ENCODE measurements around the gene CTIF. TPM values are rescaled to one million over a fixed set of nuclear protein-coding genes. Genes with fewer than 3 reads are reported as not detected.

CTIF gene
- total RNA-seq, 2 experiments from 2014 or later: 6.3 to 6.9 TPM

GRCh38 chr18:48852794-48853193 lies 314.0 kb downstream of the CTIF start:
- ChIA-PET POLR2A (no interaction called here), CTCF (no interaction called here)

DNA sequence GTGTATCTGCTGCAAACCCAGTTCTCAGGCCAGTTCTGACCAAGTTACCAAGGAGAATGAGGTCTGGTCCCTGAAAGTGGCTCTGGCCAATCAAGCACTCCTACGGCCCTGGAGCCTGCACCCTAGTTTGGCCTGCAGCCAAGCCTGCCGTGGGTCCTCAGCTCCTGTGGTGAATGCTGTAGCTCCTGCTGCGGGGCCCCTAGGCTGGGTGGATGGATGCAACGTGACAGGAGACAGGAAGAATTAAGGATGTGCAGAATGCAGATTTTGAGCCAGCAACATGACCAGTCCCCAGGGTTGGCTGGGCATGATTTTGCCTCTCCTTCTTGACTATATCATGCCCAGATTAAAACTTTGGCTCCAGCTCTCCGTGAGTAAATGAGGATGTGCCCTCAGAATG lies 314.8 kb downstream of the CTIF start:
- ChIA-PET POLR2A (no interaction called here), CTCF (no interaction called here)

GRCh38 chr18:48854780-48855179 lies 315.9 kb downstream of the CTIF start:
- CTCF ChIA-PET: no interaction called here
- POLR2A ChIA-PET: no interaction called here

DNA sequence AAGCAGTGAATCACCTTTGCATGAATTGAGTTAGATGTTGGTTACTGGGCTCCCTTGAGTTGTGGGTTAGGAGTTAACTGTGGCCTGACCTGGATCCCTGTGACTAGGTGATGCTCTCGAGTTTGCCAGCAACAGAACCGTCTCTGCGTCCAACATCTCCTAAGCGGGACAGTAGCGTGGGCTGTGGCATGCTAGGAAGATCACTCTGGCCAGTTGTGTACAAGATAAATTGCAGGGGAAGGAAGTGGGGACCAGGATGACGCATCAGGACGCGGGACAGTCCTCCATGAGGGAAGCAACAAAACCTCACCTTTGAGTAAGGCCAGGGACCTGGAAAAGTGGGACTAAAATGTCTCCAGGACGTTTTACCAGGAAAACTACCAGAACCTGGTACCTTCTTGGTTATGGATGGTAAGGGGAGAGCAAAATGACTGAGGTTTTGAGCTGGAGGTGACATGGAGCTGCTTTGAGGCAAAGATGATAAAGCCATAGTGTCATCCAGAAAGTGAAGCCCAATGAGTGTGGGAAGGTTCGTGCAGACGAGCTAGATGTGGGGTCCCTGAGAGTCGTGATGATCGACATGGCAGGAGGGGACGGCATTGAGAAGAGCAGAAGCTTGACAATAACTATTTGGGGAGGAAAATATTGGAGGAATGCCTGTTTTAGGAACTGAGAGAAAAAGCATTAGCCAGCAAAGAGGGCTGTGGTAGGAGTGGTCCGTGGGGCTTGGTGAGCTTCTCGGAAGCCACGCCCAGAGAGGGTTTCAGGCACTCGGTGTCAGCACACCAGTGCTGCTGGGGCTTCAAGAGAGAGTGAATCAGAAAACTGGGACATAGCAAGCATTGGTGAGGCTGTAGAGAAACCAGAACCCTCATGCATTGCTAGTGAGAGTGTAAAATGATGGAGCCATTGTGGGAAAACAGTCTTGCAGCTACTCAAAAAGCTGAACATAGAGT lies 316.9 kb downstream of the CTIF start:
- POLR2A ChIA-PET: interaction anchor here (0.5 to 1.5 kb wide), 5 partner anchors 13 to 604 kb away, joined by 3 to 4 read pairs (median 3); no protein-coding TSS in a partner anchor
- CTCF ChIA-PET: no interaction called here

GRCh38 chr18:48857023-48857694 lies 318.3 kb downstream of the CTIF start:
- ChIA-PET POLR2A (no interaction called here), CTCF (interaction anchor here (1.2 kb wide), 1 partner anchor 81 kb away, joined by 5 read pairs; no protein-coding TSS in a partner anchor)

- ChIA-PET CTCF (no interaction called here), POLR2A (no interaction called here)
Observed at GRCh38 chr18:48858676-48859075, 319.8 kb downstream of the CTIF start.

DNA sequence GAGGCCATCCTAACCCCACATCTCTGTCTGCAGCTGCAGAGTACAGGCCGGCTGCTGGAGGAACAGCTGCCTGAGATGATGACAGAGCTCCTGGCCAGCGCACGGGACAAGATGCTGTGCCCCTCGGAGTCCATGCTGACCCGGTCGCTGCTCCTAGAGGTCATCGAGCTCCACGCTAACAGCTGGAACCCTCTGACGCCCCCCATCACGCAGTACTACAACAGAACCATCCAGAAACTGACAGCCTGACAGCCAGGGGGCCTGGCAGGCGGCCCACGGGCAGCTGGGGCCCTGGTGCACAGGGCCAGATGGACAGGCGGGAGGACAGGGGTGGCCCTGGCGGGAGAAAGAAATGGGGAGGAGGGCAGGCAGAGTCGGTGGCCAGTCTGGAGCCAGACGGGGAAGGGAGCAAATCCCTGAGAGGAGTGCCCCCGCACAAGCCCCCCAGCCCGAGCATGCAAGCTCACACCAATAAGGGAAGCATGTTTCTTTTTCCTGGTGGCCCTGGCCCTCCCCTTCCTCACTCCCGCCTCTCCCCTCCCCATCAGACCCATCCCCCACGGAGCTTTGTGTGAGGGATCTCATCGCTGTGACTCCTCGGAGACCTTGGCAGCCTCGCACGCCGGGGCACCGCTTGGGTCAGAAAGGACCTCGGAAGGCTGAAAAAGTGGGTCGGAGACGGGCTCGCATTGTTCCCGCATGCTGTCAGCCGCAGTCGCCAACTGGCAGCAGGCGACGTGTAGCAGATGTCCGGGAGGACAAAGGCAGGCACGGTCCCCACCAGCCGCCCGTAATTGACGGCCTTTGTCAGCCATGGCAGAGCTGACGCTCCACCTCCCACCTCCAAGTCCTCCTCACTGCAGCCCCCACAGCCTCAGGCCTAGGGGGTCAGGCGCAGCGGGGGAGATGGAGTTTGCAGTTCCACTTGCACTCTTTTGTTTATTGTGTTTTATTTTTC lies 320.8 kb downstream of the CTIF start:
- ChIA-PET CTCF (interaction anchor here (1.1 kb wide), 1 partner anchor 39 kb away, joined by 3 read pairs; no protein-coding TSS in a partner anchor), POLR2A (no interaction called here)

- ChIA-PET POLR2A (no interaction called here), CTCF (interaction anchor here (1.1 kb wide), 1 partner anchor 40 kb away, joined by 3 read pairs; no protein-coding TSS in a partner anchor)
Observed at GRCh38 chr18:48860269-48861180, 321.7 kb downstream of the CTIF start.

DNA sequence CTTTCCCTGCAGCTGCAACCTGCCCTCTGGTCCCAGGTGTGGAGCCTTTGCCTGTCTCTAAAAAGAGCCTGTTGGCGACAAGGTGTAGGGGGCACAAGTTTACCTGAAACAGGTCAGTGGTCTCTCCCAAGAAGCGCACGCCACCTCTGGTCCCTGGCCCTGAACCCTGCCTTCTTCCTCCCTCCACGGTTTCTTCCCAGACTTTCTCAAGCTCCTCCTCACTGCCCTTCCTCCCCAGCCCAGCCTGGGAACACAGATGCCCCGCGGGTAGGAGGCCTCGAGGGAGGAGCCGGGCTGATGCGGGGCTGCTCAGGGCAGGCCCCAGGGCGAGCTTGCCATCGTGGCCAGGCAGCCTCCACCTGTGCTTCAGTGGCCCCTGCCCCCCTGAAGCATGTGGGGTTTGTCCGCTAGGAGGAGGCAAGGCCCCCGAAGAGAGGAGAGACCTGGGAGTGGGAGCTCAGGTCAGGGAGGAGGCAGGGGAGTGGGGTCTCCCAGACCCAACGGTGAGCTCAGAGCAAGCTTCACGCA lies 322.4 kb downstream of the CTIF start:
- CTCF ChIA-PET: interaction anchor here (1.1 kb wide), 1 partner anchor 41 kb away, joined by 3 read pairs; no protein-coding TSS in a partner anchor
- POLR2A ChIA-PET: no interaction called here

- POLR2A ChIA-PET: no interaction called here
- CTCF ChIA-PET: no interaction called here
Observed at GRCh38 chr18:48862132-48862531, 323.3 kb downstream of the CTIF start.

GRCh38 chr18:48862678-48863270 lies 323.9 kb downstream of the CTIF start:
- ChIA-PET CTCF (no interaction called here), POLR2A (no interaction called here)

GRCh38 chr18:48863432-48864065 lies 324.7 kb downstream of the CTIF start:
- CTCF ChIA-PET: no interaction called here
- POLR2A ChIA-PET: no interaction called here

GRCh38 chr18:48864876-48865275 lies 326.0 kb downstream of the CTIF start:
- ChIA-PET CTCF (no interaction called here), POLR2A (no interaction called here)

GRCh38 chr18:48866028-48866733 lies 327.4 kb downstream of the CTIF start:
- CTCF ChIA-PET: no interaction called here
- POLR2A ChIA-PET: no interaction called here

DNA sequence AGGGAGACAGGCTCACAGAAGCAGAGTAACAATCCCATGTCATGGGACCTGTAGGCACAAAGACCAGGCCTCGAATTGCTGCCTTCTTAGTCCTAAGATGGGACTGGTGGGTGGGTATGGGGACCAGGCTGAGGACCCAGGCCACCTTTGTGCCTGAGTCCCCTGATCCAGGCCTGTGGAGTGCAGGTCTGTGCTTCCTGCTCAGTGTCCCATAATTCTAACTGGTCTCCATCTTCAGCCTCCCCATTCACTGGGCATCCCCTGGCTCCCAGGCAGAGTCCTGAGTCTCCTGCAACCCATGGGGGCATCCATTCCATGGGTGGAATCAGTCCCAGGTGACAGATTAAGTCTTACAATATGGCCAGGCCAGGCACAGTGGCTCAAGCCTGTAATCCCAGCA lies 328.0 kb downstream of the CTIF start:
- ChIA-PET POLR2A (no interaction called here), CTCF (no interaction called here)

- POLR2A ChIA-PET: interaction anchor here (1.1 to 1.7 kb wide), 4 partner anchors 12 to 85 kb away, joined by 3 to 9 read pairs (median 3); no protein-coding TSS in a partner anchor
- CTCF ChIA-PET: no interaction called here
Observed at GRCh38 chr18:48867978-48868377, 329.1 kb downstream of the CTIF start.

All from activated CD8-positive, alpha-beta memory T cell treated with anti-CD3 and anti-CD28 coated beads for 36 hours (primary cell).